Endothelial cell of umbilical vein (primary cell): Measurements from ENCODE around the gene PKD2L2.

Experiments
- CTCF ChIP-seq, 2 donors: IDR thresholded peaks; 1 replicate in 1 of 2; 2 replicates in 1 of 2; pipeline ENCODE4 v1.5.1; 2011; ENCODE audit warnings: low read length in 2 of 2, mild to moderate bottlenecking in 2 of 2, moderate library complexity in 2 of 2, control low read depth in 1 of 2, inconsistent platforms in 1 of 2, low read depth in 1 of 2; ENCODE audit not compliant: insufficient read depth in 1 of 2; ENCODE audit errors: extremely low read depth in 1 of 2
- EZH2 ChIP-seq: IDR thresholded peaks from 2 replicates; pipeline ENCODE4 v1.6.1; 2012; ENCODE audit warnings: borderline replicate concordance, low read depth, mild to moderate bottlenecking, moderate library complexity, low read length, inconsistent platforms; ENCODE audit not compliant: severe bottlenecking
- FOS ChIP-seq: IDR thresholded peaks from 2 replicates; pipeline ENCODE4 v1.6.1; 2011; ENCODE audit warnings: mild to moderate bottlenecking, low read length, moderate library complexity, borderline replicate concordance; ENCODE audit not compliant: insufficient read depth
- JUN ChIP-seq: IDR thresholded peaks from 2 replicates; pipeline ENCODE4 v1.6.1; 2011; ENCODE audit warnings: borderline replicate concordance, low read depth; ENCODE audit not compliant: insufficient read length, insufficient read depth
- MYC ChIP-seq: IDR thresholded peaks from one replicate; pipeline ENCODE4 v1.6.1; 2011; ENCODE audit warnings: mild to moderate bottlenecking, low read depth, low read length
- POLR2A ChIP-seq: IDR thresholded peaks from 2 replicates; pipeline ENCODE4 v1.6.1; 2012; ENCODE audit warnings: low read depth, mild to moderate bottlenecking, control low read depth, low read length
- POLR2AphosphoS5 ChIP-seq: IDR thresholded peaks from 2 replicates; pipeline ENCODE4 v1.6.1; 2012; ENCODE audit warnings: low read depth, mild to moderate bottlenecking, control low read depth, low read length, moderate library complexity; ENCODE audit not compliant: insufficient read depth
- TF ChIP-seq, protein P1 (sequence below): IDR thresholded peaks from 2 replicates; pipeline ENCODE4 v1.6.1; 2011; ENCODE audit not compliant: insufficient read depth, insufficient read length

GRCh38 chr5:137923856-137924255, 34.6 kb downstream of the PKD2L2 start:
- peak in 1 of 2 donors; percentile 11 for TF ChIP-seq CTCF (IDR thresholded peaks at IDR 0.05; ENCODE audit: extremely low read depth in 1 of 2, insufficient read depth in 1 of 2, low read depth in 1 of 2, low read length in 2 of 2)
- no peak for TF ChIP-seq POLR2A
- TF ChIP-seq, protein P1, sequence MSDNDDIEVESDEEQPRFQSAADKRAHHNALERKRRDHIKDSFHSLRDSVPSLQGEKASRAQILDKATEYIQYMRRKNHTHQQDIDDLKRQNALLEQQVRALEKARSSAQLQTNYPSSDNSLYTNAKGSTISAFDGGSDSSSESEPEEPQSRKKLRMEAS = no peak
- TF ChIP-seq MYC = no peak
- TF ChIP-seq POLR2AphosphoS5 = no peak
- TF ChIP-seq EZH2 = no peak
- TF ChIP-seq FOS = no peak
- TF ChIP-seq JUN = no peak
